Stimulated activated CD4-positive, alpha-beta T cell treated with anti-CD3 and anti-CD28 coated beads, Interleukin-4, amount 100 ng/mL, for 4 hours (primary cell): ENCODE results near the gene BCAS3.
"Not testable (repeated sequence)": the region's sequence is repeated elsewhere in the genome, so short reads cannot be mapped to it uniquely, and the experiment has no call there.

Experiments
- DNase-seq, 2 experiments: peaks; one replicate each; pipeline ENCODE4 v3.0.0-alpha.2; 2020

Gene BCAS3

GRCh38 chr17:61010661-61011170 lies 333.1 kb downstream of the BCAS3 start:
- DNase-seq, result no peak

GRCh38 chr17:61011251-61011650 lies 333.6 kb downstream of the BCAS3 start:
- DNase-seq, result no peak

- no peak for DNase-seq
These were observed 338.3 kb downstream of the BCAS3 start for GRCh38 chr17:61015966-61016365.

GRCh38 chr17:61017317-61018006 lies 339.8 kb downstream of the BCAS3 start:
- DNase-seq, result no peak

- DNase-seq, result no peak
These were observed 341.3 kb downstream of the BCAS3 start for GRCh38 chr17:61018938-61019337.

- no peak for DNase-seq
These were observed 346.3 kb downstream of the BCAS3 start for GRCh38 chr17:61023996-61024395.

- DNase-seq, result no peak
These were observed 349.2 kb downstream of the BCAS3 start for GRCh38 chr17:61026818-61027217.

GRCh38 chr17:61029181-61029580 lies 351.5 kb downstream of the BCAS3 start:
- DNase-seq, result no peak

- no peak for DNase-seq
These were observed 363.0 kb downstream of the BCAS3 start for GRCh38 chr17:61040666-61041065.

GRCh38 chr17:61042348-61042747 lies 364.7 kb downstream of the BCAS3 start:
- not testable (repeated sequence) for DNase-seq

- no peak for DNase-seq
These were observed 369.9 kb downstream of the BCAS3 start for GRCh38 chr17:61047515-61047914.

- DNase-seq, result no peak
These were observed 370.9 kb downstream of the BCAS3 start for GRCh38 chr17:61048376-61049106.

GRCh38 chr17:61053469-61053868 lies 375.8 kb downstream of the BCAS3 start:
- DNase-seq, result no peak

- no peak for DNase-seq
These were observed 376.8 kb downstream of the BCAS3 start for GRCh38 chr17:61054436-61054835.

- no peak for DNase-seq
These were observed 379.6 kb downstream of the BCAS3 start for GRCh38 chr17:61057257-61057656.

- no peak for DNase-seq
These were observed 380.4 kb downstream of the BCAS3 start for GRCh38 chr17:61058066-61058465.

GRCh38 chr17:61063528-61063927 lies 385.9 kb downstream of the BCAS3 start:
- no peak for DNase-seq

GRCh38 chr17:61064087-61064951 lies 386.7 kb downstream of the BCAS3 start:
- DNase-seq, result no peak

- DNase-seq, result no peak
These were observed 387.7 kb downstream of the BCAS3 start for GRCh38 chr17:61065263-61065773.

- DNase-seq, result no peak
These were observed 388.4 kb downstream of the BCAS3 start for GRCh38 chr17:61066062-61066461.

GRCh38 chr17:61070649-61071048 lies 393.0 kb downstream of the BCAS3 start:
- DNase-seq, result no peak

GRCh38 chr17:61072648-61073047 lies 395.0 kb downstream of the BCAS3 start:
- no peak for DNase-seq

- no peak for DNase-seq
These were observed 395.5 kb downstream of the BCAS3 start for GRCh38 chr17:61073131-61073530.
